Mesenchymal stem cell (in vitro differentiated cells and primary cell): ENCODE results near the gene CCDC47.

Source experiments
- DNase-seq: peaks from one replicate; pipeline ENCODE4 v3.0.0-alpha.2; 2013
- H2AFZ ChIP-seq: one replicate; pipeline ENCODE4 v1.6.1; 2013; ENCODE audit warnings: low read depth, mild to moderate bottlenecking, control low read depth, inconsistent platforms, low read length, moderate library complexity
- H2AK5ac ChIP-seq: 2 replicates; pipeline ENCODE4 v1.6.1; 2013; ENCODE audit warnings: low read length, moderate library complexity, mild to moderate bottlenecking, inconsistent platforms; ENCODE audit not compliant: severe bottlenecking
- H2BK120ac ChIP-seq: one replicate; pipeline ENCODE4 v1.6.1; 2013; ENCODE audit warnings: low read depth, mild to moderate bottlenecking, inconsistent platforms, low read length, moderate library complexity
- H2BK12ac ChIP-seq, 2 experiments: one replicate each; pipeline ENCODE4 v1.6.1; 2013; ENCODE audit warnings: inconsistent platforms in 2 of 2, low read length in 2 of 2, mild to moderate bottlenecking in 2 of 2, moderate library complexity in 2 of 2, control low read depth in 1 of 2
- H2BK15ac ChIP-seq: one replicate; pipeline ENCODE4 v1.6.1; 2013; ENCODE audit warnings: mild to moderate bottlenecking, low read depth, inconsistent platforms; ENCODE audit not compliant: poor library complexity, severe bottlenecking
- H2BK5ac ChIP-seq: 2 replicates; pipeline ENCODE4 v1.6.1; 2013; ENCODE audit warnings: low read depth, mild to moderate bottlenecking, low read length, control low read depth, inconsistent platforms; ENCODE audit not compliant: poor library complexity, severe bottlenecking
- H3K14ac ChIP-seq, 2 experiments: one replicate each; pipeline ENCODE4 v1.6.1; 2013; ENCODE audit warnings: inconsistent platforms in 2 of 2, low read length in 2 of 2, control low read depth in 1 of 2, mild to moderate bottlenecking in 1 of 2, moderate library complexity in 1 of 2
- H3K18ac ChIP-seq, 2 experiments: one replicate each; pipeline ENCODE4 v1.6.1; 2013; ENCODE audit warnings: inconsistent platforms in 2 of 2, low read length in 2 of 2, control low read depth in 1 of 2, low read depth in 1 of 2, mild to moderate bottlenecking in 1 of 2
- H3K23ac ChIP-seq, 2 experiments: one replicate each; pipeline ENCODE4 v1.6.1; 2013; ENCODE audit warnings: inconsistent platforms in 2 of 2, low read length in 2 of 2, mild to moderate bottlenecking in 2 of 2, moderate library complexity in 2 of 2, control low read depth in 1 of 2
- H3K27ac ChIP-seq: 2 replicates; pipeline ENCODE4 v1.5.1; 2013; ENCODE audit warnings: mild to moderate bottlenecking, moderate library complexity, low read length, control low read depth, inconsistent platforms; ENCODE audit not compliant: poor library complexity, severe bottlenecking
- H3K27me3 ChIP-seq, 2 experiments: 2 replicates each; pipeline versions ENCODE4 v1.6.1 to v1.7.0; 2013; ENCODE audit warnings: low read length in 2 of 2, mild to moderate bottlenecking in 2 of 2, moderate library complexity in 2 of 2, control low read depth in 1 of 2, inconsistent platforms in 1 of 2; ENCODE audit not compliant: control insufficient read depth in 1 of 2, insufficient read depth in 1 of 2
- H3K36me3 ChIP-seq, 2 experiments: 2 replicates each; pipeline versions ENCODE4 v1.6.1 to v1.7.0; 2013; ENCODE audit warnings: low read length in 2 of 2, control low read depth in 1 of 2, inconsistent platforms in 1 of 2, low read depth in 1 of 2, mild to moderate bottlenecking in 1 of 2; ENCODE audit not compliant: insufficient read depth in 2 of 2, control insufficient read depth in 1 of 2
- H3K4ac ChIP-seq, 2 experiments: one replicate each; pipeline ENCODE4 v1.6.1; 2013; ENCODE audit warnings: inconsistent platforms in 2 of 2, low read length in 2 of 2, mild to moderate bottlenecking in 2 of 2, moderate library complexity in 2 of 2, control low read depth in 1 of 2, low read depth in 1 of 2
- H3K4me1 ChIP-seq: 2 replicates; pipeline ENCODE4 v1.6.1; 2013; ENCODE audit warnings: low read depth, low read length, control low read depth; ENCODE audit not compliant: control insufficient read depth, insufficient read depth
- H3K4me2 ChIP-seq: 2 replicates; pipeline ENCODE4 v1.6.1; 2013; ENCODE audit warnings: low read length, mild to moderate bottlenecking, inconsistent platforms; ENCODE audit not compliant: poor library complexity, severe bottlenecking
- H3K4me3 ChIP-seq, 2 experiments: 2 replicates each; pipeline versions ENCODE4 v1.5.1 to v1.7.0; 2013; ENCODE audit warnings: low read length in 2 of 2, mild to moderate bottlenecking in 2 of 2, control low read depth in 1 of 2, low read depth in 1 of 2; ENCODE audit not compliant: insufficient read depth in 1 of 2
- H3K79me1 ChIP-seq: replicated peaks from 2 replicates; pipeline ENCODE4 v1.6.1; 2013; ENCODE audit warnings: mild to moderate bottlenecking, control low read depth, low read length, inconsistent platforms; ENCODE audit not compliant: poor library complexity, severe bottlenecking
- H3K9ac ChIP-seq: 2 replicates; pipeline ENCODE4 v1.7.0; 2013; ENCODE audit warnings: mild to moderate bottlenecking, low read length, moderate library complexity
- H3K9me3 ChIP-seq: 2 replicates; pipeline ENCODE4 v1.7.0; 2013; ENCODE audit warnings: mild to moderate bottlenecking, low read length; ENCODE audit not compliant: control insufficient read depth
- H4K8ac ChIP-seq: one replicate; pipeline ENCODE4 v1.6.1; 2013; ENCODE audit warnings: inconsistent platforms, mild to moderate bottlenecking, low read length, moderate library complexity
- H4K91ac ChIP-seq: one replicate; pipeline ENCODE4 v1.6.1; 2013; ENCODE audit warnings: mild to moderate bottlenecking, low read length, inconsistent platforms
- WGBS: methylation state at CpG from one replicate; pipeline ENCODE4 v1.1.7; 2013; ENCODE audit warnings: mixed read lengths; 5-methylcytosine and 5-hydroxymethylcytosine counted together

CCDC47 gene

GRCh38 chr17:63783522-63783921, 10.1 kb upstream of the CCDC47 start:
- Histone ChIP-seq H2AFZ (no peak overlapping the region), H2AK5ac (no peak overlapping the region), H4K91ac (no peak overlapping the region), H3K79me1 (no peaks in the 10 kb centered on the region), H2BK12ac (no peak overlapping the region), H3K4me1 (peaks cover 9% of the 10 kb centered on the region), H3K27me3 (no peaks in the 10 kb centered on the region), H3K4ac (no peak overlapping the region), H3K9me3 (no peaks in the 10 kb centered on the region), H3K18ac (no peak overlapping the region), H3K36me3 (peaks cover 20 to 59% of the 10 kb centered on the region in 2 experiments), H3K4me3 (no peak overlapping the region), H3K9ac (no peak overlapping the region), H3K14ac (no peak overlapping the region), H3K23ac (no peak overlapping the region), H2BK15ac (no peak overlapping the region), H2BK5ac (no peak overlapping the region), H4K8ac (no peak overlapping the region), H3K4me2 (no peak overlapping the region), H2BK120ac (no peak overlapping the region), H3K27ac (no peak overlapping the region)
- no peak for DNase-seq
- 94% methylated on average over 4 of the region's 6 CpGs for WGBS

- WGBS, result 100% methylated on average over 2 of the region's 4 CpGs
Measured at GRCh38 chr17:63780928-63781327, 7.5 kb upstream of the CCDC47 start.

GRCh38 chr17:63780507-63780906, 7.1 kb upstream of the CCDC47 start:
- H3K9me3 ChIP-seq, result no peaks in the 10 kb centered on the region
- H3K23ac ChIP-seq, result no peak overlapping the region
- no peak overlapping the region for H3K14ac ChIP-seq
- H3K9ac ChIP-seq, result peak overlapping the region; percentile 33
- peaks cover 11% of the 10 kb centered on the region for H3K4me1 ChIP-seq
- DNase-seq, result peak; percentile 24
- no peak overlapping the region for H2AFZ ChIP-seq
- H3K27me3 ChIP-seq, result no peaks in the 10 kb centered on the region
- H3K36me3 ChIP-seq, result peaks cover 13 to 61% of the 10 kb centered on the region in 2 experiments
- no peak overlapping the region for H2BK12ac ChIP-seq
- no peak overlapping the region for H2AK5ac ChIP-seq
- H3K18ac ChIP-seq, result no peak overlapping the region
- H3K4ac ChIP-seq, result no peak overlapping the region
- H4K91ac ChIP-seq, result no peak overlapping the region
- H2BK120ac ChIP-seq, result no peak overlapping the region
- no peaks in the 10 kb centered on the region for H3K79me1 ChIP-seq
- no peak overlapping the region for H2BK15ac ChIP-seq
- H3K4me3 ChIP-seq, result no peak overlapping the region
- H2BK5ac ChIP-seq, result no peak overlapping the region
- WGBS, result 100% methylated on average over 1 of the region's 1 CpG
- no peak overlapping the region for H3K27ac ChIP-seq
- H3K4me2 ChIP-seq, result no peak overlapping the region
- H4K8ac ChIP-seq, result no peak overlapping the region

More at GRCh38 chr17:63780928-63781327, 7.5 kb upstream of the CCDC47 start:
- no peak overlapping the region for H3K14ac ChIP-seq
- H2AK5ac ChIP-seq, result no peak overlapping the region
- H3K27me3 ChIP-seq, result no peaks in the 10 kb centered on the region
- H2BK120ac ChIP-seq, result no peak overlapping the region
- H2BK5ac ChIP-seq, result no peak overlapping the region
- H3K36me3 ChIP-seq, result peaks cover 13 to 60% of the 10 kb centered on the region in 2 experiments
- no peak overlapping the region for H3K4ac ChIP-seq
- H3K9me3 ChIP-seq, result no peaks in the 10 kb centered on the region
- no peak overlapping the region for H3K4me2 ChIP-seq
- H3K27ac ChIP-seq, result no peak overlapping the region
- H2AFZ ChIP-seq, result no peak overlapping the region
- H4K8ac ChIP-seq, result no peak overlapping the region
- H3K4me3 ChIP-seq, result no peak overlapping the region
- no peaks in the 10 kb centered on the region for H3K79me1 ChIP-seq
- no peak overlapping the region for H4K91ac ChIP-seq
- no peak overlapping the region for H2BK12ac ChIP-seq
- no peak overlapping the region for H3K23ac ChIP-seq
- no peak overlapping the region for H2BK15ac ChIP-seq
- no peak for DNase-seq
- H3K4me1 ChIP-seq, result peaks cover 11% of the 10 kb centered on the region
- peak overlapping the region; percentile 33 for H3K9ac ChIP-seq
- H3K18ac ChIP-seq, result no peak overlapping the region

GRCh38 chr17:63775420-63775819, 2.0 kb upstream of the CCDC47 start:
- Histone ChIP-seq H3K14ac (no peak overlapping the region), H3K4me2 (peak overlapping the region; percentile 92), H2AK5ac (no peak overlapping the region), H2BK15ac (no peak overlapping the region), H3K18ac (no peak overlapping the region), H4K8ac (no peak overlapping the region), H2BK12ac (no peak overlapping the region), H2BK120ac (no peak overlapping the region), H3K36me3 (peaks cover 13 to 35% of the 10 kb centered on the region in 2 experiments), H3K9me3 (no peaks in the 10 kb centered on the region), H3K9ac (peak overlapping the region; percentile 97), H3K79me1 (no peaks in the 10 kb centered on the region), H2AFZ (no peak overlapping the region), H3K23ac (no peak overlapping the region), H2BK5ac (no peak overlapping the region), H3K27me3 (no peaks in the 10 kb centered on the region), H3K4me1 (peaks cover 7% of the 10 kb centered on the region), H4K91ac (no peak overlapping the region), H3K4me3 (peak overlapping the region in 1 of 2 experiments; percentile 98), H3K27ac (peak overlapping the region; percentile 3), H3K4ac (no peak overlapping the region)
- WGBS, result 14% methylated on average over 7 of the region's 8 CpGs
- DNase-seq, result peak; percentile 25
